T-cell (primary cell): ENCODE data around the gene LY6G5C. TPM values are rescaled to one million over a fixed set of nuclear protein-coding genes. Genes with fewer than 3 reads are reported as not detected.

ENCODE experiments used
- ATAC-seq, 4 experiments: fragments of 200-7000 bp in 3 of 4; fragments of 150-1000 bp in 1 of 4; cut with Tn5 transposase; replicated peaks in 1 of 4; 1 replicate in 3 of 4; 2 replicates in 1 of 4; pipeline ENCODE4 v1.10.0; 2021; ENCODE audit warnings: moderate library complexity in 3 of 4, mild to moderate bottlenecking in 2 of 4, moderate number of reproducible peaks in 1 of 4
- CTCF ChIA-PET, 2 donors: fragments of 300-600 bp; sonication (Branson Sonifier 250); formaldehyde crosslinking; loops; one replicate each; lab custom pipeline; 2022; ENCODE audit warnings: antibody characterized with exemption in 2 of 2; lab: Charles Lee
- POLR2A ChIA-PET, 2 donors: fragments of 300-600 bp; sonication (Branson Sonifier 250); formaldehyde crosslinking; loops; one replicate each; lab custom pipeline; 2022; ENCODE audit warnings: antibody characterized with exemption in 2 of 2; lab: Charles Lee
- DNase-seq, 35 experiments: peaks; one replicate each; pipeline versions ENCODE4 v3.0.0 to v3.0.0-alpha.2; 2013 to 2023
- H3K27ac ChIP-seq: one replicate; pipeline ENCODE4 v1.5.1; 2013; ENCODE audit warnings: low read length
- H3K27me3 ChIP-seq, 2 experiments: replicated peaks in 1 of 2; 1 replicate in 1 of 2; 2 replicates in 1 of 2; pipeline versions ENCODE4 v1.6.1 to v1.7.0; 2013; ENCODE audit warnings: low read length in 1 of 2, mixed read lengths in 1 of 2; ENCODE audit not compliant: control insufficient read depth in 2 of 2, insufficient read depth in 2 of 2; ENCODE audit errors: extremely low read depth in 1 of 2
- H3K36me3 ChIP-seq, 2 donors: 1 replicate in 1 of 2; 2 replicates in 1 of 2; pipeline versions ENCODE4 v1.6.1 to v1.7.0; 2013; ENCODE audit warnings: low read length in 1 of 2; ENCODE audit not compliant: control insufficient read depth in 2 of 2, insufficient read depth in 1 of 2; ENCODE audit errors: extremely low read depth in 1 of 2
- H3K4me1 ChIP-seq, 2 experiments: 1 replicate in 1 of 2; 2 replicates in 1 of 2; pipeline versions ENCODE4 v1.6.1 to v1.7.0; 2013; ENCODE audit warnings: low read length in 2 of 2, mixed read lengths in 1 of 2; ENCODE audit not compliant: insufficient read depth in 2 of 2, control insufficient read depth in 1 of 2; ENCODE audit errors: extremely low read depth in 1 of 2
- H3K4me3 ChIP-seq, 2 donors: 1 replicate in 1 of 2; 2 replicates in 1 of 2; pipeline versions ENCODE4 v1.5.1 to v1.7.0; 2013; ENCODE audit warnings: mild to moderate bottlenecking in 2 of 2, low read length in 1 of 2, moderate library complexity in 1 of 2; ENCODE audit not compliant: control insufficient read depth in 1 of 2; ENCODE audit errors: extremely low read depth in 1 of 2
- H3K9me3 ChIP-seq: 2 replicates; pipeline ENCODE4 v1.7.0; 2013
- H3K27ac Mint-ChIP-seq, 2 donors: one replicate each; pipeline ENCODE4 v1.8.0; 2020 to 2021; ENCODE audit warnings: mild to moderate bottlenecking in 2 of 2, mixed read lengths in 2 of 2
- H3K27me3 Mint-ChIP-seq, 2 donors: one replicate each; pipeline ENCODE4 v1.8.0; 2021 to 2022; ENCODE audit warnings: mixed read lengths in 2 of 2
- H3K36me3 Mint-ChIP-seq: one replicate; pipeline ENCODE4 v1.8.0; 2021; ENCODE audit warnings: mixed read lengths
- H3K4me1 Mint-ChIP-seq, 3 donors: one replicate each; pipeline ENCODE4 v1.8.0; 2020 to 2022; ENCODE audit warnings: mixed read lengths in 3 of 3, mild to moderate bottlenecking in 1 of 3
- H3K4me3 Mint-ChIP-seq, 3 donors: one replicate each; pipeline ENCODE4 v1.8.0; 2020 to 2022; ENCODE audit warnings: mild to moderate bottlenecking in 3 of 3, mixed read lengths in 3 of 3, moderate library complexity in 3 of 3
- H3K9me3 Mint-ChIP-seq, 3 donors: one replicate each; pipeline ENCODE4 v1.8.0; 2020 to 2022; ENCODE audit warnings: mixed read lengths in 3 of 3
- WGBS: methylation state at CpG from one replicate; pipeline ENCODE4 v1.1.5; 2013; ENCODE audit warnings: missing lambda C conversion rate; ENCODE audit not compliant: insufficient coverage; 5-methylcytosine and 5-hydroxymethylcytosine counted together
- total RNA-seq, 35 experiments: library from RNA in 6 of 35; stranded (reverse) in 6 of 35; fragments of 120-200 nt in 1 of 35; gene quantifications; one replicate each; pipeline versions ENCODE4 v1.2.1 to v1.2.4 and lab custom pipeline; 2013 to 2026

Gene LY6G5C
- total RNA-seq, 5 donors from 2014 or later (not counting 1 experiment from before 2014, with no cell fraction given): 0.75 to 8.8 (median 5.8) TPM

- DNase-seq (no peak), ATAC-seq (no peak)
- Histone ChIP-seq H3K4me3 (no peak overlapping the region), H3K36me3 (peaks cover 26 to 98% of the 10 kb centered on the region in 2 donors), H3K27me3 (no peaks in the 10 kb centered on the region), H3K9me3 (no peaks in the 10 kb centered on the region), H3K4me1 (no peaks in the 10 kb centered on the region), H3K27ac (no peak overlapping the region)
- 94% methylated on average over 5 of the region's 7 CpGs for WGBS
- Mint-ChIP-seq H3K27ac (no peak overlapping the region), H3K9me3 (no peaks in the 10 kb centered on the region), H3K36me3 (peaks cover 62% of the 10 kb centered on the region), H3K4me3 (no peak overlapping the region), H3K27me3 (no peaks in the 10 kb centered on the region), H3K4me1 (peaks cover 0 to 14% (median 3%) of the 10 kb centered on the region in 3 donors)
- ChIA-PET CTCF (no interaction called here), POLR2A (no interaction called here)
Measured at GRCh38 chr6:31629014-31629413, 51.9 kb downstream of the LY6G5C start.

- Histone ChIP-seq H3K27ac (no peak overlapping the region), H3K4me3 (no peak overlapping the region), H3K4me1 (no peaks in the 10 kb centered on the region), H3K9me3 (no peaks in the 10 kb centered on the region), H3K36me3 (peaks cover 26 to 97% of the 10 kb centered on the region in 2 donors), H3K27me3 (no peaks in the 10 kb centered on the region)
- no peaks in the 10 kb centered on the region for H3K27me3 Mint-ChIP-seq
- ChIA-PET CTCF (no interaction called here), POLR2A (interaction anchor here in 1 of 2 donors (0.6 kb wide), 1 partner anchor 9 kb away, joined by 3 read pairs; no protein-coding TSS in a partner anchor)
- WGBS: 97% methylated on average over 17 of the region's 19 CpGs
- H3K9me3 Mint-ChIP-seq: no peaks in the 10 kb centered on the region
- ATAC-seq (peak in 1 of 4 experiments; percentile 10), DNase-seq (no peak)
- H3K4me3 Mint-ChIP-seq: no peak overlapping the region
- H3K27ac Mint-ChIP-seq: no peak overlapping the region
- peaks cover 4 to 14% (median 4%) of the 10 kb centered on the region in 3 donors for H3K4me1 Mint-ChIP-seq
- peaks cover 61% of the 10 kb centered on the region for H3K36me3 Mint-ChIP-seq
Measured at GRCh38 chr6:31627690-31628287, 53.1 kb downstream of the LY6G5C start.

GRCh38 chr6:31626952-31627351 is 53.9 kb downstream of the LY6G5C start:
- H3K36me3 ChIP-seq: peaks cover 22 to 90% of the 10 kb centered on the region in 2 donors
- DNase-seq (no peak), ATAC-seq (no peak)
- H3K27me3 ChIP-seq: no peaks in the 10 kb centered on the region
- peaks cover 68% of the 10 kb centered on the region for H3K36me3 Mint-ChIP-seq
- no peak overlapping the region for H3K27ac Mint-ChIP-seq
- WGBS: 94% methylated on average over 2 of the region's 10 CpGs
- H3K27me3 Mint-ChIP-seq: no peaks in the 10 kb centered on the region
- ChIA-PET CTCF (no interaction called here), POLR2A (no interaction called here)
- H3K4me3 Mint-ChIP-seq: no peak overlapping the region
- H3K9me3 ChIP-seq: no peaks in the 10 kb centered on the region
- H3K9me3 Mint-ChIP-seq: no peaks in the 10 kb centered on the region
- peaks cover 13 to 23% (median 13%) of the 10 kb centered on the region in 3 donors for H3K4me1 Mint-ChIP-seq
- peaks cover 5 to 8% of the 10 kb centered on the region in 2 experiments for H3K4me1 ChIP-seq
- no peak overlapping the region for H3K27ac ChIP-seq
- no peak overlapping the region for H3K4me3 ChIP-seq

Other genes with a start within 250 kb of the LY6G5C start
- 10 to 100 TPM; 15.7 to 21.7 (median 16.1) TPM for gene MICB, start 182.9 kb downstream of the LY6G5C start, total RNA-seq
- not detected for gene MCCD1, start 152.1 kb downstream of the LY6G5C start, total RNA-seq
- gene DDX39B, start 139.1 kb downstream of the LY6G5C start, total RNA-seq: 100 to 1,000 TPM; 507 to 669 (median 631) TPM
- gene ATP6V1G2, start 134.5 kb downstream of the LY6G5C start, total RNA-seq: 1 to 10 TPM; 3.1 to 5.7 (median 4.1) TPM
- 10 to 100 TPM in 3 of 5 donors, 1 to 10 TPM in 2; 6.9 to 17.1 (median 11.6) TPM for gene NFKBIL1, start 133.5 kb downstream of the LY6G5C start, total RNA-seq
- gene LTA, start 108.8 kb downstream of the LY6G5C start, total RNA-seq: 10 to 100 TPM; 12.5 to 23.9 (median 17.9) TPM
- 10 to 100 TPM; 13.8 to 28.0 (median 25.0) TPM for gene TNF, start 105.5 kb downstream of the LY6G5C start, total RNA-seq
- 100 to 1,000 TPM; 398 to 926 (median 813) TPM for gene LTB, start 98.6 kb downstream of the LY6G5C start, total RNA-seq
- gene LST1, start 94.8 kb downstream of the LY6G5C start, total RNA-seq: 10 to 100 TPM; 13.4 to 28.0 (median 20.4) TPM
- 10 to 100 TPM; 13.6 to 38.0 (median 16.0) TPM for gene NCR3, start 88.1 kb downstream of the LY6G5C start, total RNA-seq
- gene AIF1, start 65.8 kb downstream of the LY6G5C start, total RNA-seq: 10 to 100 TPM in 4 of 5 donors, 1 to 10 TPM in 1; 7.6 to 54.3 (median 18.1) TPM
- 100 to 1,000 TPM; 222 to 246 (median 230) TPM for gene PRRC2A, start 60.4 kb downstream of the LY6G5C start, total RNA-seq
- 100 to 1,000 TPM; 257 to 317 (median 301) TPM for gene BAG6, start 28.4 kb downstream of the LY6G5C start, total RNA-seq
- gene APOM, start 25.2 kb downstream of the LY6G5C start, total RNA-seq: 1 to 10 TPM; 1.4 to 3.6 (median 3.2) TPM
- gene C6orf47, start 20.3 kb downstream of the LY6G5C start, total RNA-seq: 10 to 100 TPM; 16.3 to 36.2 (median 33.4) TPM
- 10 to 100 TPM; 13.0 to 27.6 (median 23.3) TPM for gene GPANK1, start 16.1 kb downstream of the LY6G5C start, total RNA-seq
- gene CSNK2B, start 15.0 kb downstream of the LY6G5C start, total RNA-seq: 100 to 1,000 TPM in 4 of 5 donors, 10 to 100 TPM in 1; 98.4 to 129 (median 126) TPM
- 10 to 100 TPM; 29.7 to 50.5 (median 40.9) TPM for gene LY6G5B, start 11.1 kb downstream of the LY6G5C start, total RNA-seq
- gene ABHD16A, start 22.3 kb upstream of the LY6G5C start, total RNA-seq: 10 to 100 TPM; 58.2 to 74.4 (median 61.2) TPM
- gene LY6G6F, start 25.8 kb upstream of the LY6G5C start, total RNA-seq: not detected
- gene LY6G6D, start 34.3 kb upstream of the LY6G5C start, total RNA-seq: not detected
- not detected for gene LY6G6C, start 40.7 kb upstream of the LY6G5C start, total RNA-seq
- gene MPIG6B, start 42.3 kb upstream of the LY6G5C start, total RNA-seq: 1 to 10 TPM in 1 of 5 donors, under 1 TPM in 4; 0.26 to 2.6 (median 0.30) TPM
- gene DDAH2, start 48.2 kb upstream of the LY6G5C start, total RNA-seq: 10 to 100 TPM in 4 of 5 donors, 1 to 10 TPM in 1; 9.0 to 13.2 (median 11.5) TPM
- 100 to 1,000 TPM in 4 of 5 donors, 10 to 100 TPM in 1; 89.5 to 146 (median 112) TPM for gene CLIC1, start 55.5 kb upstream of the LY6G5C start, total RNA-seq
- 10 to 100 TPM; 13.7 to 22.4 (median 14.4) TPM for gene MSH5, start 58.9 kb upstream of the LY6G5C start, total RNA-seq
- 10 to 100 TPM in 1 of 5 donors, 1 to 10 TPM in 4; 3.1 to 10.7 (median 4.1) TPM for gene SAPCD1, start 81.6 kb upstream of the LY6G5C start, total RNA-seq
- gene VWA7, start 96.3 kb upstream of the LY6G5C start, total RNA-seq: 1 to 10 TPM; 1.4 to 8.0 (median 2.1) TPM
- 10 to 100 TPM; 44.4 to 71.0 (median 62.5) TPM for gene VARS1, start 114.7 kb upstream of the LY6G5C start, total RNA-seq
- gene LSM2, start 125.9 kb upstream of the LY6G5C start, total RNA-seq: 10 to 100 TPM; 24.2 to 36.4 (median 30.6) TPM
- 1 to 10 TPM; 2.8 to 8.5 (median 8.1) TPM for gene HSPA1L, start 134.2 kb upstream of the LY6G5C start, total RNA-seq
- gene HSPA1A, start 134.5 kb upstream of the LY6G5C start, total RNA-seq: 100 to 1,000 TPM in 1 of 5 donors, 10 to 100 TPM in 2, 1 to 10 TPM in 2; 8.8 to 117 (median 77.9) TPM
- 100 to 1,000 TPM in 1 of 5 donors, 10 to 100 TPM in 2, 1 to 10 TPM in 2; 6.3 to 105 (median 67.9) TPM for gene HSPA1B, start 146.7 kb upstream of the LY6G5C start, total RNA-seq
- 10 to 100 TPM; 15.9 to 29.2 (median 19.9) TPM for gene NEU1, start 181.8 kb upstream of the LY6G5C start, total RNA-seq
- under 1 TPM in 3 of 5 donors, not detected in 2; 0.13 to 0.96 (median 0.57) TPM for gene SLC44A4, start 197.9 kb upstream of the LY6G5C start, total RNA-seq
- gene EHMT2, start 216.6 kb upstream of the LY6G5C start, total RNA-seq: 10 to 100 TPM; 49.1 to 83.8 (median 78.9) TPM
- 1 to 10 TPM; 1.0 to 3.5 (median 3.1) TPM for gene ZBTB12, start 221.0 kb upstream of the LY6G5C start, total RNA-seq
- gene C2, start 246.7 kb upstream of the LY6G5C start, total RNA-seq: 1 to 10 TPM; 1.3 to 5.1 (median 3.7) TPM